NCI-H82 treated with DMSO at 0.1 percent for 48 hours (cell line): ENCODE results near the gene CDH3.

Source experiments
- DNase-seq: peaks from one replicate; lab custom pipeline; 2025; ENCODE audit not compliant: unreplicated experiment; lab: John Stamatoyannopoulos, UW

The CDH3 gene

GRCh38 chr16:68734782-68735181 is 89.7 kb downstream of the CDH3 start:
- no peak for DNase-seq

DNA sequence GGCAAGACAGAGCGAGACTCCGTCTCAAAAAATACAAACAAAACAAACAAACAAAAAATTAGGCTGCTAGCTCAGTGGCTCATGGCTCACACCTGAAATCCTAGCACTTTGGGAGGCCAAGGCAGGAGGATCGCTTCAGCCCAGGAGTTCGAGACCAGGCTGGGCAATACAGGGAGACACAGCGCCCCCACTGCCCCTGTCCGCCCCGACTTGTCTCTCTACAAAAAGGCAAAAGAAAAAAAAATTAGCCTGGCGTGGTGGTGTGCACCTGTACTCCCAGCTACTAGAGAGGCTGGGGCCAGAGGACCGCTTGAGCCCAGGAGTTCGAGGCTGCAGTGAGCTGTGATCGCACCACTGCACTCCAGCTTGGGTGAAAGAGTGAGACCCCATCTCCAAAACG is 91.5 kb downstream of the CDH3 start:
- DNase-seq: no peak

DNA sequence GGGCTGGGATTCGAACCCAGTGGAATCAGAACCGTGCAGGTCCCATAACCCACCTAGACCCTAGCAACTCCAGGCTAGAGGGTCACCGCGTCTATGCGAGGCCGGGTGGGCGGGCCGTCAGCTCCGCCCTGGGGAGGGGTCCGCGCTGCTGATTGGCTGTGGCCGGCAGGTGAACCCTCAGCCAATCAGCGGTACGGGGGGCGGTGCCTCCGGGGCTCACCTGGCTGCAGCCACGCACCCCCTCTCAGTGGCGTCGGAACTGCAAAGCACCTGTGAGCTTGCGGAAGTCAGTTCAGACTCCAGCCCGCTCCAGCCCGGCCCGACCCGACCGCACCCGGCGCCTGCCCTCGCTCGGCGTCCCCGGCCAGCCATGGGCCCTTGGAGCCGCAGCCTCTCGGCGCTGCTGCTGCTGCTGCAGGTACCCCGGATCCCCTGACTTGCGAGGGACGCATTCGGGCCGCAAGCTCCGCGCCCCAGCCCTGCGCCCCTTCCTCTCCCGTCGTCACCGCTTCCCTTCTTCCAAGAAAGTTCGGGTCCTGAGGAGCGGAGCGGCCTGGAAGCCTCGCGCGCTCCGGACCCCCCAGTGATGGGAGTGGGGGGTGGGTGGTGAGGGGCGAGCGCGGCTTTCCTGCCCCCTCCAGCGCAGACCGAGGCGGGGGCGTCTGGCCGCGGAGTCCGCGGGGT is 92.1 kb downstream of the CDH3 start, which contains the start of gene CDH1:
Gene CDH1, plus strand, starts transcription at position 247 of the 684 bp plus-strand sequence. Its CDS starts 124 bp downstream, at position 371.
- no peak for DNase-seq

- DNase-seq: no peak
These were observed 92.9 kb downstream of the CDH3 start for GRCh38 chr16:68737730-68738629.

GRCh38 chr16:68739964-68740627 is 95.0 kb downstream of the CDH3 start:
- DNase-seq: no peak

DNA sequence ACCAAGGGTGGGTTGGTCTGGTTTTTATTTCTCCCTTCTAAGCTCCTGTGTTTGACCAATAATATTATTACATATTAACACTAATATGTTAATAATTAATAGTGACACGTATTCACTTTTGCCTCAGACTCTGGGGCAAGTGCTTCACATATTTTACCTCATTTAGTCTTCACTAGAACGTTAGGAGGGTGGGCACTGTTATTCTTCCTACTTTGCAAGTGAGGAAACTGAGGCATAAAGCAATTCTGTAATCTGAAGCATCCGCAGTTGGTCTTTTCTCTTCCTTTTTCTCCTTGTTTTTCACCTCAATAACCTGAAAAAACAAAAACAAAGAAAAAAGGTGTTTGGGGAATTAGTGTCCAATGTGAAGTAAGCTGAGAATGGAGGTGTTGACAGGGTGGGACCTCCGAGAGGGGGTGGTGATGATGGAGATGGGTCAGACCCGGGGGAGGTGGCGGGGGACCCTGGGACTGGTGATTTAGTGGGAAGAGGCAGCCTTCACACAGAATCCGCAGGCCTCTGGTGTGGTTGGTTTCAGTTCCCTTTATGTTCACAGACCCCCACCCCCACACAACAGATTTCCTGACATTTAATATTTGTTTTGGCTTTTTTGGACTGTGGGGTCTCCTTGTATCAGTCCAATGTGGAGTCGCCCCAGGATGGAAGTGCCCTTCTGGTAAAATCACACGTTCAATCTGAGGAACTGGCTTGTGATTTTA is 95.7 kb downstream of the CDH3 start:
- no peak for DNase-seq

DNA sequence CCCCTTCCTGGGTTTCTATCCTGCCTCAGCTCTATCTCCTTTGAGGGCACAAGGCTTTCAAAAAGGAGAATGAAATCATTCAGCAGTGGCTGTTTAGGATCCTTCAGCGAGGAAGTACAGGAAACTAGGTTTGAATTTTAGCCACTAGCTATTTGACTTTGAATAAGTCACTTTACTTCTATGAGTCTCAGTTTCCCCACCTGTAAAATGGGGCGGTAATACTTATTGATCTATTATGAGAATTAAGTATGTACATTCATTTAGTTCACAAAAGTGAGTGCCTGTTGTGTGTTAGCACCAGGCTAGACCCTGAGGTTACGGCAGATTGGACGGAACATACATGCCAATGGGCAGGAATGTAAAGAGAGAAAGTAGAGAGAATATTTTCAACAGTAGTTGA is 98.6 kb downstream of the CDH3 start:
- no peak for DNase-seq

GRCh38 chr16:68744744-68745280 is 99.7 kb downstream of the CDH3 start:
- DNase-seq: no peak

DNA sequence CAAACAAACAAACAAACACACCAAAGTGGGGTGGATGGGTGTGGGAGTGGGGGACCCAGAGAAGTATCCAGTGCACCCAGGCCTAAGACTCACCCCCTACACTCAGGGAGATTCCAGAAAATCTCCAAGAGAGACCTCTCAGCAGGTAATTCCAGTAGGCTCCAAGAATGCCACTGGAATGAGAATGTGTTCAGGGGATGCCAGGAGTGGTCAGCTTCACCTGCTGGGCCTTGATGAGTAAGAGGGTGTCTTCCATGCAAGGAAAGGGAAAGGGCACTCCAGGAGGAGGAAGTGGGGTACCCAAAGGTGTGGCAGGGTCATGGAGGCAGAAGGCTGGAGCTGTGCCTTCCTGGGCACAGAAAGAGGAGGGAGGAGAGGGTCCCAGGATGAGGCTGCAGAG is 101.8 kb downstream of the CDH3 start:
- DNase-seq: no peak

GRCh38 chr16:68749432-68749831 is 104.3 kb downstream of the CDH3 start:
- DNase-seq: no peak
